Karpas-422 (cell line): Measurements from ENCODE around the gene MYO10. TPM values are rescaled to one million over a fixed set of nuclear protein-coding genes. Genes with fewer than 3 reads are reported as not detected.
"Not testable (repeated sequence)": the region's sequence is repeated elsewhere in the genome, so short reads cannot be mapped to it uniquely, and the experiment has no call there.

Experiments used
- DNase-seq: peaks from one replicate; pipeline ENCODE4 v3.0.0-alpha.2; 2015
- H2AFZ ChIP-seq: fragments of 200-600 bp; sonication (generic); 2 replicates; pipeline ENCODE4 v1.6.1; 2014; ENCODE audit warnings: antibody characterized with exemption, low read length, mixed read lengths
- H3K27ac ChIP-seq: fragments of 200-600 bp; sonication (generic); 2 replicates; pipeline ENCODE4 v1.5.1; 2014; ENCODE audit warnings: mild to moderate bottlenecking, low read length, moderate library complexity
- H3K27me3 ChIP-seq: fragments of 200-600 bp; sonication (generic); 2 replicates; pipeline ENCODE4 v1.6.1; 2014; ENCODE audit warnings: low read length, mixed read lengths
- H3K36me3 ChIP-seq: fragments of 200-600 bp; sonication (generic); 2 replicates; pipeline ENCODE4 v1.6.1; 2014; ENCODE audit warnings: low read length, mixed read lengths; ENCODE audit not compliant: insufficient read depth
- H3K4me1 ChIP-seq: fragments of 200-600 bp; sonication (generic); 2 replicates; pipeline ENCODE4 v1.6.1; 2014; ENCODE audit warnings: mild to moderate bottlenecking, low read length, mixed read lengths
- H3K4me2 ChIP-seq: fragments of 200-600 bp; sonication (generic); 2 replicates; pipeline ENCODE4 v1.6.1; 2014; ENCODE audit warnings: low read length, low read depth, mild to moderate bottlenecking; ENCODE audit not compliant: poor library complexity, severe bottlenecking
- H3K4me3 ChIP-seq: fragments of 200-600 bp; sonication (generic); 2 replicates; pipeline ENCODE4 v1.5.1; 2014; ENCODE audit warnings: mild to moderate bottlenecking, antibody characterized with exemption, low read length, mixed read lengths
- H3K79me2 ChIP-seq: fragments of 200-600 bp; sonication (generic); 2 replicates; pipeline ENCODE4 v1.6.1; 2014; ENCODE audit warnings: mild to moderate bottlenecking, low read length, mixed read lengths
- H3K9ac ChIP-seq: fragments of 200-600 bp; sonication (generic); 2 replicates; pipeline ENCODE4 v1.6.0; 2014; ENCODE audit warnings: low read length
- H3K9me2 ChIP-seq: fragments of 200-600 bp; sonication (generic), shearing (Covaris generic); replicated peaks from 2 replicates; pipeline ENCODE4 v1.6.0; 2014; ENCODE audit warnings: mild to moderate bottlenecking, low read length, moderate library complexity; ENCODE audit not compliant: insufficient read depth
- H3K9me3 ChIP-seq: fragments of 300-700, 200-600 bp; sonication (generic); 2 replicates; pipeline ENCODE4 v1.6.1; 2014; ENCODE audit warnings: low read length, mixed read lengths
- H4K20me1 ChIP-seq: fragments of 200-600 bp; sonication (generic); 2 replicates; pipeline ENCODE4 v1.6.1; 2014; ENCODE audit warnings: mild to moderate bottlenecking, antibody characterized with exemption, low read length, low read depth; ENCODE audit not compliant: insufficient read depth
- total RNA-seq: library from RNA; depleted of rRNA; stranded (reverse); fragments of >200 nt; shearing (Covaris generic); gene quantifications from 2 replicates; pipeline ENCODE4 v1.2.3, GENCODE V29; 2014; ENCODE audit warnings: low replicate concordance

MYO10 gene
- total RNA-seq, 1 experiment from 2014 or later: not detected

DNA sequence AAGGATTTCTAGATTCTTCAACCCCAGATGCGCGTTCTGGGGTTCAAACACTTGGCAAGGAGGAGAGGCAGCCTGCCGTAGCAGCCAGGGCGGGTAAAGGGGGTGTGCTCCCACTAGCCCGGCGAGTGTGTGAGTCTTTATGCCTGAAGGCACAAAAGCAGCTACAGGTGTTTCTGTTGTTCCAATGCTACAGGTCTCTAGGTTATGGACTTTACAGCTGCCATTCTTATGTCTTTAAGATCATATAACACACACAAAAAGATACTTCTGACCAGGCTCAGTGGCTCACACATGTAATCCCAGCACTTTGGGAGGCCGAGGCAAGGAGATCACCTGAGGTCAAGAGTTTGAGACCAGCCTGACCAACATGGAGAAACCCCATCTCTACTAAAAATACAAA, 185.6 kb downstream of the MYO10 start:
- H3K4me3 ChIP-seq: no peak overlapping the region
- no peaks in the 10 kb centered on the region for H3K4me1 ChIP-seq
- H3K79me2 ChIP-seq: no peaks in the 10 kb centered on the region
- DNase-seq: no peak
- H4K20me1 ChIP-seq: no peaks in the 10 kb centered on the region
- no peaks in the 10 kb centered on the region for H3K9me2 ChIP-seq
- H3K4me2 ChIP-seq: no peak overlapping the region
- H3K27ac ChIP-seq: no peak overlapping the region
- no peaks in the 10 kb centered on the region for H3K9me3 ChIP-seq
- no peak overlapping the region for H3K9ac ChIP-seq
- no peaks in the 10 kb centered on the region for H3K36me3 ChIP-seq
- no peak overlapping the region for H2AFZ ChIP-seq
- H3K27me3 ChIP-seq: no peaks in the 10 kb centered on the region

DNA sequence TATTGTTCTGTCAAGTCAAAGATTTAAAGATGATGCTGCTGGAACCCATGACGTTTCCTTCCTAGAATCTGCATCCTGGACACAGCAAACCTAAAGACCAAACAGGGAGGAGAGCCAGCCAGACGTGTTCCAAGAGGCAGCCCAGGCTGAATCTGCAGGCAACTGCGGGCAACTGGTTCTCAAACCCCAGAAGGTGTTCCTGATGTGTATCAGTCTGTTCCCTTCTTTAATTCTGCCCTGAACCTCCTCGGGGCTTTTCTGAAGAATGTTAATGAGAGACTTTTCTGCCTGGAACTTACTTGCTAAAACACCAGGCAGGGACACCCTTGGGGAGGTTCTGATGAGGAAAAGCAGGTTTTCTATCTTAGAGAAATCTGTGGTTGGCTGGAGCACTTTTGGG, 186.5 kb downstream of the MYO10 start:
- no peaks in the 10 kb centered on the region for H3K27me3 ChIP-seq
- H3K4me1 ChIP-seq: no peaks in the 10 kb centered on the region
- H3K9me3 ChIP-seq: no peaks in the 10 kb centered on the region
- H4K20me1 ChIP-seq: no peaks in the 10 kb centered on the region
- no peaks in the 10 kb centered on the region for H3K79me2 ChIP-seq
- no peak for DNase-seq
- H3K4me2 ChIP-seq: no peak overlapping the region
- H3K27ac ChIP-seq: no peak overlapping the region
- no peaks in the 10 kb centered on the region for H3K36me3 ChIP-seq
- H3K9ac ChIP-seq: no peak overlapping the region
- no peak overlapping the region for H3K4me3 ChIP-seq
- H2AFZ ChIP-seq: no peak overlapping the region
- no peaks in the 10 kb centered on the region for H3K9me2 ChIP-seq

DNA sequence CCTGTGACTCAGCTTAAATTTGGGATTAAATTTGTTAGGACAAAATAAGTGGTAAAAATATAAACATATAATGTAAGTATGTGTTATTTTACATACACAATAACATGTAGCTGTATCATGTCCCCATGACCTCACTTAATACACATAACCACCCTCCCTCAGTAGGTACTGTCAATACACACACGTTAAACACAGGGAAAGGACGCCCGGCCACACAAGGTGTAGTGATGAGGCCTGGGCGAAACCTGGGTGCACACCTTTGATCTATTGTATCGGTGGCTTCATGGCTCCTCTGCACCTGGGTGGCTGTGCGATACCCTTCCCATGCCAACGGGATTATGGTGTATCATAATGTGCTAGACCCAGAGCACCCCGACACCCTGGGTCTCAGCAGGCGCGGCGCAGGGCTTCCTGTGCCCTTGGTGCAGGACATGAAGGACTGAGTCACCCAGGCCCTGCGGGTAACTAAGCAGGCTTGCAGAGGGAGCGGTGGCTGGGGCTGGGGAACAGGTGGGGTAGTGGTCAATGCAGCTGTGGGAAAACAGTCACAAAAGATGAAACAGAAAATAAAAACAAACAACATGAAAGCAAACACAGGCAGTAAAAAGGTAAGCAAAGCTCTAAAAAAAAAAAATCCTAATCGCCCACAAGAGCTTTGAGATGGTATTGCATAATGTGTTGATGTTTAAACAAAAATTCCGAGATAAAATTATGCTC, 191.8 kb downstream of the MYO10 start:
- DNase-seq: no peak
- Histone ChIP-seq H2AFZ (no peak overlapping the region), H3K79me2 (no peaks in the 10 kb centered on the region), H3K4me1 (no peaks in the 10 kb centered on the region), H3K4me2 (no peak overlapping the region), H3K9me2 (no peaks in the 10 kb centered on the region), H3K9me3 (no peaks in the 10 kb centered on the region), H4K20me1 (no peaks in the 10 kb centered on the region), H3K9ac (no peak overlapping the region), H3K4me3 (no peak overlapping the region), H3K27ac (no peak overlapping the region), H3K27me3 (no peaks in the 10 kb centered on the region), H3K36me3 (no peaks in the 10 kb centered on the region)

DNA sequence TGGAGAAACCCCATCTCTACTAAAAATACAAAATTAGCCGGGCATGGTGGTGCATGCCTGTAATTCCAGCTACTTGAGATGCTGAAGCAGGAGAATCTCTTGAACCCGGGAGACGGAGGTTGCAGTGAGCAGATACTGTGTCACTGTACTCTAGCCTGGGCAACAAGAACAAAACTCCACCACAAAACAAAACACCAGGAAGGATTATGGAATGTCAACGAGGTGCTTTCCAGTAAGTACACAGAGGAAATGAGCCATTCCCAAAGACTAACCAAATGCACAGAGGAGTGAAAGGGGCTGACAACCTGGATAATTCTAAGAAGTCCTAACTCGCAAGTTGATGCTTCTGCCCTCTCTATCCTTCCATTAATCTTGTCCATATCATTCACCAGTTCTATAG, 193.2 kb downstream of the MYO10 start:
- Histone ChIP-seq H3K9me3 (no peaks in the 10 kb centered on the region), H3K79me2 (no peaks in the 10 kb centered on the region), H3K27me3 (no peaks in the 10 kb centered on the region), H3K9ac (no peak overlapping the region), H3K36me3 (no peaks in the 10 kb centered on the region), H4K20me1 (no peaks in the 10 kb centered on the region), H3K4me3 (no peak overlapping the region), H3K27ac (no peak overlapping the region), H2AFZ (no peak overlapping the region), H3K4me2 (no peak overlapping the region), H3K4me1 (no peaks in the 10 kb centered on the region), H3K9me2 (no peaks in the 10 kb centered on the region)
- DNase-seq: no peak

DNA sequence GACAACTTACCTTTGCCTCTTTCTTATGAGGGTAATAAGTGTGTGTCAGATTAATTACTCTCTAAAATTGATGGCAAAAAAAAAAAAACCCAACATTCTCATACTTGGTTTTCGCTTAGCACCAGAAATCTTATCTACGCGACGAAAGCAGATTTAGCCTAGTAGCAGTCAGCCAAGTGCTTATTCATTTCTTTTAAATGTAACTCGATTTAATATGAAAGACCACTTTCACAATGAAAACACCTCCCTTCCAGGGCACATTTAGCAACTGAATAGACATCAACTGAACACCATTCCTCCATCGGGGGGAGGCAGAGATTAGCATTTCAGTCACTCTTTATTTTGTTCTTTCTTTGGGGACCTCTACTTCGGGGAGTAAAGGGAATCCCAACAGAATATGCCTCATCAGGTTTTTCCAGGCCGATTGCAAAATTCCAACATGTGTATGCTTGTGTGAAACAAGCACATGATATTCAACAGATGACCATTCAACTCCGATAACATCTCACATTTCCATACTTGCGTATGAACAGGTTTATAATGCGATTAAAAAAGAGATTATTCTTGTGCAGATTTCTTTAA, 195.2 kb downstream of the MYO10 start:
- H3K27ac ChIP-seq: no peak overlapping the region
- no peak overlapping the region for H3K9ac ChIP-seq
- no peaks in the 10 kb centered on the region for H4K20me1 ChIP-seq
- H3K4me2 ChIP-seq: no peak overlapping the region
- no peaks in the 10 kb centered on the region for H3K9me3 ChIP-seq
- H3K9me2 ChIP-seq: no peaks in the 10 kb centered on the region
- H2AFZ ChIP-seq: no peak overlapping the region
- H3K4me3 ChIP-seq: no peak overlapping the region
- no peaks in the 10 kb centered on the region for H3K4me1 ChIP-seq
- H3K79me2 ChIP-seq: no peaks in the 10 kb centered on the region
- no peaks in the 10 kb centered on the region for H3K36me3 ChIP-seq
- no peak for DNase-seq
- no peaks in the 10 kb centered on the region for H3K27me3 ChIP-seq

DNA sequence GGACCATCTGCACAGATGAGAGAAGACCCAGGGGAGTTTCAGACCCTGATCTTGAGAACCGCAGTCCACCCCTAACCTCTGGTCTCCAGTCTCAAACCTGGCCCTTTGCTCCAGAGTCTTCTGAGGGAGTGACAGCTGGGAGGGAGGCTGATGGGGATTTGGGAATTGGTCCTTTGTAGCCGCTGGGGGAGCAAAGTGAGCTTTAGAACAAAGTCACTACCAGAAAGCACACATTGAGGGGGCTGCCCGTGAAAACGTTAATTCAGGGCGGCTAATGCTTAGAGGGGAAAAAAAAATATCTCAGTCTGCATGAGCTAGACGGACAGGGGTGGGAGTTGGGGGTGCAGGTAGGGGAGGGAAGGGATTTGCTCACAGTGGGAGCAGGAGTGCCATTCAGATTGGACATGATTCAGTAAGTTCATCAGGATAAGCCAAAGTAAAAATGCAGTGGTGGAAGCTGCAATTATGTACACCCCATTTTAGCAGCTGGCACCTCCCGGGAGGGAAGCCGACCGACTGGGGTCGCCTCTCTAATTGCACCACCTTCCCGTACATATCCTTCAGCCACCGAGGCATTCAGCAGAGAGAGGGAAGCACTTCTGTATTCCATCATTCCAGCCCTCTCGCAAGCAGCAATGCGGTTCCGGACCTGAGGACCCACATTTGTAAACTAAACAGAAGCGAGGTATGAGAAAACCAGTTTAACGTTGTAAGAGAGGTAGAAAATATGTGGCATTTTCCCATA, 195.8 kb downstream of the MYO10 start:
- Histone ChIP-seq H3K27me3 (no peaks in the 10 kb centered on the region), H3K79me2 (no peaks in the 10 kb centered on the region), H4K20me1 (no peaks in the 10 kb centered on the region), H3K4me3 (no peak overlapping the region), H3K27ac (no peak overlapping the region), H3K9ac (no peak overlapping the region), H3K9me2 (no peaks in the 10 kb centered on the region), H2AFZ (no peak overlapping the region), H3K4me1 (no peaks in the 10 kb centered on the region), H3K9me3 (no peaks in the 10 kb centered on the region), H3K36me3 (no peaks in the 10 kb centered on the region), H3K4me2 (no peak overlapping the region)
- no peak for DNase-seq

DNA sequence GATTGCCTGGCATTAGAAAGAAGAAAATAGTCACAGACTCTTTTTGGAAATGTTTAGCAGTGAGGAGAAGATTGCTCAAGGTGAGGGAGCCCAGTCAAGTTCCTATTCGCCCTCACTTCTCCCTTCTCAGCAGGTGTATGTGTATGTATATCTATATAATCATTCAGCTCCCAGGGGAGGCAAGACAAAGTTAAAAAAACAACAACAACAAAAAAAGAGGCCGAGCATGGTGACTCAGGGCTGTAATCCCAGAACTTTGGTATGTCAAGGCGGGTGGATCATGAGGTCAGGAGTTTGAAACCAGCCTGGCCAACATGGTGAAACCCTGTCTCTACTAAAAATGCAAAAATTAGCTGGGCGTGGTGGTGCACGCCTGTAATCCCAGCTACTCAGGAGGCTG, 197.7 kb downstream of the MYO10 start:
- H3K9me3 ChIP-seq, DNase-seq, H4K20me1 ChIP-seq, H3K4me1 ChIP-seq, H3K27ac ChIP-seq, H3K4me3 ChIP-seq, H3K4me2 ChIP-seq, H3K9ac ChIP-seq, H3K27me3 ChIP-seq, H3K79me2 ChIP-seq, H2AFZ ChIP-seq, H3K9me2 ChIP-seq, H3K36me3 ChIP-seq: not testable (repeated sequence)

DNA sequence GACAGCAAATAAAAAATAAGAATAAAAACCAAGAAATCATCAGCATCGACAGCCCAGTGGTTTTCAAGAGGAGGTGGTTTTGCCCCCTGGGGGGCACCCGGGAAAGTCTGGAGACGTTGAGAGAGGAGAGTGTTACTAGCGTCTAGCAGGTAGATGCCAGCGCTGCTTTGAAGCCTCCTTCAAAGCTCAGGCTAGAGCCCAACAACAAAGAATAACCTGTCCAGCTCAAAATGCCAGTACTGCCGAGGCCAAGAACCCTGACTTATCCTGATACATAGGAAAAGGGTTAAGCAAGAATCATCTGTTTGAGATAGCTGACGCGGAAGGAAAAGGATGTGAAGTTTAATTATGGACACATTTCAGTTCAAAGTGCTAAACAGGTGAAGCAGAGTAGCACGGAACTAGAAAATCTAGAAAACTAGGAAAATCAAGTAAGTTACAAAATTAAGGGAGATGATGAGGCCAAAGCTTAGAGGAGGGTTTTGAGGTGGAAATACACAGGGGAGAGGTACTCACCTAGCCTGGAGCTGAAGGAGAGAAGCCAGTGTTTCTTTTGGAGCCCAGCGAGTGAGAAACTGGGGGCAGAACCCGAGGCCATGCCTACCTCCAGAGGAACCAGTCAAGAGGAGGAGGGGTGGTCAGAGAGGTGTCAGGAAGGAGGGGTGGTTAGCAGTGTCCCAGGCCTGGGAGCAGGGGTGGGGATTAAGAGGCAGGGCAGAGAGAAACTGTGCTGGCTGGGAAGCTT, 198.3 kb downstream of the MYO10 start:
- Histone ChIP-seq H3K9me3 (no peaks in the 10 kb centered on the region), H3K79me2 (no peaks in the 10 kb centered on the region), H4K20me1 (no peaks in the 10 kb centered on the region), H3K4me2 (no peak overlapping the region), H3K4me3 (no peak overlapping the region), H3K36me3 (no peaks in the 10 kb centered on the region), H3K9ac (no peak overlapping the region), H3K4me1 (no peaks in the 10 kb centered on the region), H3K27me3 (no peaks in the 10 kb centered on the region), H3K27ac (no peak overlapping the region), H2AFZ (no peak overlapping the region), H3K9me2 (no peaks in the 10 kb centered on the region)
- DNase-seq: no peak
